Thymus (tissue), 11 donors: ENCODE measurements around the gene GSE1. TPM values are rescaled to one million over a fixed set of nuclear protein-coding genes. Genes with fewer than 3 reads are reported as not detected.
"Not testable (repeated sequence)": the region's sequence is repeated elsewhere in the genome, so short reads cannot be mapped to it uniquely, and the experiment has no call there.

Source experiments
- DNase-seq, 9 donors: peaks; one replicate each; pipeline ENCODE4 v3.0.0-alpha.2; 2013; ENCODE audit warnings: low spot score in 9 of 9, low read depth in 6 of 9, missing footprints in 1 of 9
- H3K27ac ChIP-seq, 2 donors: one replicate each; pipeline ENCODE4 v1.5.1; 2013; ENCODE audit warnings: control low read depth in 1 of 2, low read depth in 1 of 2, low read length in 1 of 2, mild to moderate bottlenecking in 1 of 2, moderate library complexity in 1 of 2
- H3K27me3 ChIP-seq, 2 donors: one replicate each; pipeline ENCODE4 v1.5.1; 2013; ENCODE audit warnings: low read length in 1 of 2; ENCODE audit not compliant: control insufficient read depth in 2 of 2, insufficient read depth in 1 of 2
- H3K36me3 ChIP-seq, 2 donors: one replicate each; pipeline ENCODE4 v1.5.1; 2013; ENCODE audit warnings: low read length in 1 of 2, mild to moderate bottlenecking in 1 of 2, moderate library complexity in 1 of 2; ENCODE audit not compliant: control insufficient read depth in 2 of 2, insufficient read depth in 2 of 2
- H3K4me1 ChIP-seq, 2 donors: one replicate each; pipeline ENCODE4 v1.5.1; 2013; ENCODE audit warnings: low read length in 2 of 2; ENCODE audit not compliant: control insufficient read depth in 2 of 2, insufficient read depth in 2 of 2
- H3K4me3 ChIP-seq, 2 donors: one replicate each; pipeline ENCODE4 v1.5.1; 2013; ENCODE audit warnings: low read length in 2 of 2, control low read depth in 1 of 2, mild to moderate bottlenecking in 1 of 2
- H3K9me3 ChIP-seq, 2 donors: one replicate each; pipeline ENCODE4 v1.5.1; 2013; ENCODE audit warnings: low read length in 1 of 2, mild to moderate bottlenecking in 1 of 2; ENCODE audit not compliant: control insufficient read depth in 2 of 2, insufficient read depth in 1 of 2
- WGBS: extraction: QIAGEN DNeasy Blood & Tissue Kit; methylation state at CpG from one replicate; pipeline ENCODE4 v1.1.7; 2013; 5-methylcytosine and 5-hydroxymethylcytosine counted together
- polyA plus RNA-seq: library from polyadenylated mRNA; stranded (reverse); fragments of 200-250 nt; gene quantifications from one replicate; pipeline ENCODE4 v1.2.3, GENCODE V29; 2013
- total RNA-seq: library from RNA; stranded (reverse); fragments of 120-200 nt; gene quantifications from one replicate; pipeline ENCODE4 v1.2.4, GENCODE V29; 2013
- donor health status: healthy.

Gene GSE1
- total and polyA plus RNA-seq, 2 donors = 29.9 to 32.4 TPM

- over 99% methylated on average over 7 of the region's 7 CpGs for WGBS
These were observed 27.4 kb upstream of the GSE1 start for GRCh38 chr16:85585711-85586110.

GRCh38 chr16:85586380-85587104, 26.6 kb upstream of the GSE1 start:
- Histone ChIP-seq H3K9me3 (peaks cover 0 to 3% of the 10 kb centered on the region in 2 donors), H3K4me1 (peaks cover 32 to 73% of the 10 kb centered on the region in 2 donors), H3K27ac (no peak overlapping the region), H3K36me3 (peaks cover 14 to 43% of the 10 kb centered on the region in 2 donors), H3K27me3 (no peaks in the 10 kb centered on the region), H3K4me3 (no peak overlapping the region)
- WGBS = 95% methylated on average over 31 of the region's 31 CpGs
- no peak for DNase-seq

More at GRCh38 chr16:85585711-85586110, 27.4 kb upstream of the GSE1 start:
- DNase-seq = no peak
- Histone ChIP-seq H3K27me3 (no peaks in the 10 kb centered on the region), H3K9me3 (peaks cover 0 to 7% of the 10 kb centered on the region in 2 donors), H3K4me3 (no peak overlapping the region), H3K4me1 (peaks cover 32 to 78% of the 10 kb centered on the region in 2 donors), H3K27ac (no peak overlapping the region), H3K36me3 (peaks cover 14 to 39% of the 10 kb centered on the region in 2 donors)

- H3K36me3 ChIP-seq = peaks cover 14 to 53% of the 10 kb centered on the region in 2 donors
- no peak overlapping the region for H3K27ac ChIP-seq
- H3K4me1 ChIP-seq = peaks cover 23 to 71% of the 10 kb centered on the region in 2 donors
- 98% methylated on average over 26 of the region's 26 CpGs for WGBS
- H3K9me3 ChIP-seq = peaks cover 0 to 3% of the 10 kb centered on the region in 2 donors
- H3K4me3 ChIP-seq = no peak overlapping the region
- no peaks in the 10 kb centered on the region for H3K27me3 ChIP-seq
- DNase-seq = no peak
These were observed 25.2 kb upstream of the GSE1 start for GRCh38 chr16:85587762-85588556.

GRCh38 chr16:85588562-85589503, 24.3 kb upstream of the GSE1 start:
- no peak for DNase-seq
- Histone ChIP-seq H3K4me3 (no peak overlapping the region), H3K27ac (no peak overlapping the region), H3K36me3 (peaks cover 14 to 56% of the 10 kb centered on the region in 2 donors), H3K9me3 (peaks cover 0 to 3% of the 10 kb centered on the region in 2 donors), H3K27me3 (no peaks in the 10 kb centered on the region), H3K4me1 (peaks cover 14 to 66% of the 10 kb centered on the region in 2 donors)
- WGBS = 92% methylated on average over 27 of the region's 27 CpGs

- H3K4me3 ChIP-seq = no peak overlapping the region
- 98% methylated on average over 20 of the region's 20 CpGs for WGBS
- peaks cover 4 to 58% of the 10 kb centered on the region in 2 donors for H3K4me1 ChIP-seq
- H3K27me3 ChIP-seq = no peaks in the 10 kb centered on the region
- peaks cover 19 to 56% of the 10 kb centered on the region in 2 donors for H3K36me3 ChIP-seq
- no peak overlapping the region for H3K27ac ChIP-seq
- DNase-seq = no peak
- peaks cover 0 to 3% of the 10 kb centered on the region in 2 donors for H3K9me3 ChIP-seq
These were observed 23.2 kb upstream of the GSE1 start for GRCh38 chr16:85589688-85590505.

GRCh38 chr16:85590506-85590832, 22.7 kb upstream of the GSE1 start:
- Histone ChIP-seq H3K27ac (no peak overlapping the region), H3K4me3 (no peak overlapping the region), H3K9me3 (peaks cover 0 to 3% of the 10 kb centered on the region in 2 donors), H3K36me3 (peaks cover 16 to 56% of the 10 kb centered on the region in 2 donors), H3K4me1 (peaks cover under 1 to 54% of the 10 kb centered on the region in 2 donors), H3K27me3 (no peaks in the 10 kb centered on the region)
- DNase-seq = no peak
- 97% methylated on average over 12 of the region's 12 CpGs for WGBS

GRCh38 chr16:85591381-85591780, 21.7 kb upstream of the GSE1 start:
- Histone ChIP-seq H3K36me3 (peaks cover 18 to 53% of the 10 kb centered on the region in 2 donors), H3K4me1 (peaks cover 0 to 46% of the 10 kb centered on the region in 2 donors), H3K4me3 (no peak overlapping the region), H3K27me3 (no peaks in the 10 kb centered on the region), H3K9me3 (peaks cover 0 to 3% of the 10 kb centered on the region in 2 donors), H3K27ac (no peak overlapping the region)
- 94% methylated on average over 11 of the region's 11 CpGs for WGBS
- DNase-seq = no peak

- not testable (repeated sequence) for H3K9me3 ChIP-seq, H3K27ac ChIP-seq, DNase-seq, H3K4me3 ChIP-seq, H3K27me3 ChIP-seq
- H3K36me3 ChIP-seq = peaks cover 12 to 47% of the 10 kb centered on the region in 2 donors
- H3K4me1 ChIP-seq = peaks cover 0 to 37% of the 10 kb centered on the region in 2 donors
- WGBS = 83% methylated on average over 8 of the region's 8 CpGs
These were observed 20.8 kb upstream of the GSE1 start for GRCh38 chr16:85592277-85592676.
